Liver (tissue), 9 donors: ENCODE results near the gene SEMA3B. TPM values are rescaled to one million over a fixed set of nuclear protein-coding genes. Genes with fewer than 3 reads are reported as not detected.
"Not testable (repeated sequence)": the region's sequence is repeated elsewhere in the genome, so short reads cannot be mapped to it uniquely, and the experiment has no call there.

Source experiments
- DNase-seq: peaks from one replicate; pipeline ENCODE4 v3.0.0-alpha.2; 2017; ENCODE audit warnings: low spot score
- H3K27ac ChIP-seq, 2 donors: one replicate each; pipeline ENCODE4 v1.7.0; 2013; ENCODE audit warnings: inconsistent platforms in 2 of 2, low read length in 2 of 2, control low read depth in 1 of 2, low read depth in 1 of 2, mild to moderate bottlenecking in 1 of 2
- H3K27me3 ChIP-seq, 4 donors: one replicate each; pipeline versions ENCODE4 v1.6.1 to v1.7.0; 2013; ENCODE audit warnings: low read length in 3 of 4, inconsistent platforms in 1 of 4, mild to moderate bottlenecking in 1 of 4, moderate library complexity in 1 of 4; ENCODE audit not compliant: control insufficient read depth in 4 of 4, insufficient read depth in 4 of 4
- H3K36me3 ChIP-seq, 4 donors: one replicate each; pipeline versions ENCODE4 v1.6.1 to v1.7.0; 2013; ENCODE audit warnings: low read length in 3 of 4, mild to moderate bottlenecking in 3 of 4, low read depth in 1 of 4, moderate library complexity in 1 of 4; ENCODE audit not compliant: control insufficient read depth in 4 of 4, insufficient read depth in 3 of 4
- H3K4me1 ChIP-seq, 4 donors: one replicate each; pipeline versions ENCODE4 v1.6.1 to v1.7.0; 2013; ENCODE audit warnings: low read length in 3 of 4, mild to moderate bottlenecking in 3 of 4, moderate library complexity in 1 of 4; ENCODE audit not compliant: control insufficient read depth in 4 of 4, insufficient read depth in 4 of 4
- H3K4me3 ChIP-seq, 3 donors: one replicate each; pipeline versions ENCODE4 v1.6.1 to v1.7.0; 2013; ENCODE audit warnings: low read length in 3 of 3, control low read depth in 1 of 3, low read depth in 1 of 3, mild to moderate bottlenecking in 1 of 3
- H3K9ac ChIP-seq, 2 donors: one replicate each; pipeline ENCODE4 v1.7.0; 2013; ENCODE audit warnings: low read length in 2 of 2, mild to moderate bottlenecking in 2 of 2, moderate library complexity in 2 of 2, control low read depth in 1 of 2, low read depth in 1 of 2
- H3K9me3 ChIP-seq, 4 donors: one replicate each; pipeline versions ENCODE4 v1.6.1 to v1.7.0; 2013; ENCODE audit warnings: low read length in 3 of 4; ENCODE audit not compliant: control insufficient read depth in 4 of 4
- CTCF ChIP-seq: fragments of 150-350 bp; IDR thresholded peaks from 2 replicates; pipeline ENCODE4 v1.5.1; 2017; ENCODE audit warnings: improper control_type of control experiment, low read depth, low read length; ENCODE audit not compliant: missing input control
- EGR1 ChIP-seq, 2 donors: IDR thresholded peaks; 2 replicates each; pipeline ENCODE4 v1.6.1; 2016 to 2018; ENCODE audit warnings: antibody characterized with exemption in 2 of 2, low read depth in 2 of 2
- FOXA1 ChIP-seq: IDR thresholded peaks from 2 replicates; pipeline ENCODE4 v1.6.1; 2016; ENCODE audit warnings: antibody characterized with exemption
- FOXA2 ChIP-seq: IDR thresholded peaks from 2 replicates; pipeline ENCODE4 v1.6.1; 2016; ENCODE audit warnings: antibody characterized with exemption
- GABPA ChIP-seq, 2 donors: IDR thresholded peaks in 1 of 2; conservative IDR thresholded peaks in 1 of 2; 2 replicates each; pipeline ENCODE4 v1.6.1; 2016; ENCODE audit warnings: antibody characterized with exemption in 2 of 2, mild to moderate bottlenecking in 1 of 2, moderate library complexity in 1 of 2
- HNF4A ChIP-seq, 2 donors: conservative IDR thresholded peaks; 2 replicates each; pipeline ENCODE4 v1.6.1; 2016; ENCODE audit warnings: antibody characterized with exemption in 2 of 2, mild to moderate bottlenecking in 2 of 2
- HNF4G ChIP-seq: IDR thresholded peaks from 2 replicates; pipeline ENCODE4 v1.6.1; 2016; ENCODE audit warnings: antibody characterized with exemption
- MAX ChIP-seq: IDR thresholded peaks from 2 replicates; pipeline ENCODE4 v1.6.1; 2016; ENCODE audit warnings: antibody characterized with exemption
- NR2F2 ChIP-seq: IDR thresholded peaks from 2 replicates; pipeline ENCODE4 v1.6.1; 2016; ENCODE audit warnings: antibody characterized with exemption
- RAD21 ChIP-seq, 2 donors: IDR thresholded peaks; 2 replicates each; pipeline ENCODE4 v1.6.1; 2016; ENCODE audit warnings: antibody characterized with exemption in 2 of 2, mild to moderate bottlenecking in 2 of 2
- RXRA ChIP-seq, 2 donors: IDR thresholded peaks; 2 replicates each; pipeline ENCODE4 v1.6.1; 2017 to 2018; ENCODE audit warnings: antibody characterized with exemption in 2 of 2, mild to moderate bottlenecking in 1 of 2
- SP1 ChIP-seq: IDR thresholded peaks from 2 replicates; pipeline ENCODE4 v1.6.1; 2018; ENCODE audit warnings: antibody characterized with exemption, mild to moderate bottlenecking
- YY1 ChIP-seq: IDR thresholded peaks from 2 replicates; pipeline ENCODE4 v1.6.1; 2016; ENCODE audit warnings: antibody characterized with exemption, mild to moderate bottlenecking
- ZBTB33 ChIP-seq: IDR thresholded peaks from 2 replicates; pipeline ENCODE4 v1.6.1; 2016; ENCODE audit warnings: antibody characterized with exemption
- WGBS: extraction: QIAGEN DNeasy Blood & Tissue Kit; methylation state at CpG from one replicate; pipeline ENCODE4 v1.1.7; 2013; 5-methylcytosine and 5-hydroxymethylcytosine counted together
- polyA plus RNA-seq, 2 donors: library from polyadenylated mRNA; stranded (reverse) in 1 of 2; unstranded in 1 of 2; fragments of 200-250 nt in 1 of 2; fragments of >200 nt in 1 of 2; fragmentation: Nextera tagmentation in 1 of 2; extraction: Ambion mirVana in 1 of 2; gene quantifications; one replicate each; pipeline versions ENCODE4 v1.2.1 to v1.2.3, GENCODE V29; 2013 to 2015
- total RNA-seq, 2 donors: library from RNA; depleted of rRNA; stranded (reverse); fragments of >200 nt; gene quantifications; one replicate each; pipeline ENCODE4 v1.2.3, GENCODE V29; 2014
- TF ChIP-seq, protein P1 (sequence below): IDR thresholded peaks from 2 replicates; pipeline ENCODE4 v1.6.1; 2016; ENCODE audit warnings: antibody characterized with exemption, mild to moderate bottlenecking
- donor health status: healthy.
- donor health status: healthy.
- donor health status: healthy.
- donor health status: healthy.
- donor health status: healthy.

Gene SEMA3B
- total and polyA plus RNA-seq, 4 donors: 0.40 to 1.5 (median 0.93) TPM

DNA sequence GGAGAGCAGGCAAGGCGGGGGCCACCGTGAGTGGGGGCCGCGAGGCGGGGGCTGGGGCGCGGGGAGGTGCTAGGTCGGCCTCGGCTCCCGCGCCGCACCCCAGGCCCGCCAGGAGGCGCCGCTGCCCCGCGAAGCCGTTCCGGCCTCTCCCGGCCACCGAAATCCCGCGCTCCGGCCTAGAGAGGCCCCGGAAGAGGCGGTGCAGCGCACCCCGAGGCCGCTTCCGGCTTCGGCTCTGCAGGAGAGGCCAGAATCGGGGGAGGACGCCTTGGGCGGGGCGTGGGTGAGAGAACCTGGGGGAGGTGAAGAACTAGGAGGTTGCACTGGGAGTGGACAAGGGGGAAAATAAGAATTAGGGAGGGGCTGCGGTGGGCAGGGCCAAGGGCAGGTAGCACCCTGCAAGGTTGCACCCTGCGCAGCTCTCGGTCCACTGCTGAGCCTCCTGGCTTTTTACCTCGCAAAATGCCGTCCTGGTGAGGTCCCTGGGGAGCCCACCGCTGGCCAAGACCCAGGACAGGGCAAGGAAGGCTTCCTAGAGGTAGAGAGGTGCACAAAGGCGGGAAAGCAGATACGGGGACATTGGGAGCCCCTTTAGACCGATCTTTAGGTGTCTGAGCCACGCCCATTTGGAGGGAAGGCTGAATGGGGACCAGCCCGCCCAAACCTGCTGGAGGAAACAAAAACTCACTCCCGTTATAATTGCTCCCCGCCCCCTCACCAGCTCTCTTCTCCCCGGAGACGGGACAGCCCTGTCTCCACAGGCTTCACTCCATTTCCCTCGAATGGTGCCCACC is 41.4 kb upstream of the SEMA3B start:
- peak overlapping the region; percentile 70 to 88 (median 77) for H3K4me3 ChIP-seq
- H3K27me3 ChIP-seq: no peaks in the 10 kb centered on the region
- TF ChIP-seq ZBTB33 (no peak), NR2F2 (no peak), EGR1 (IDR thresholded peaks at IDR 0.05; ENCODE audit: low read depth in 2 of 2) (peak; percentile 23 to 56), SP1 (peak; percentile 53), YY1 (peak; percentile 38), HNF4A (conservative IDR thresholded peaks at IDR 0.05) (peak in 1 of 2 donors; percentile 27), HNF4G (no peak), GABPA (IDR thresholded peaks at IDR 0.05 in 1 of 2, conservative IDR thresholded peaks at IDR 0.05 in 1 of 2) (peak; percentile 81 to 93), FOXA1 (no peak), RXRA (IDR thresholded peaks at IDR 0.05) (peak in 1 of 2 donors; percentile 8), RAD21 (IDR thresholded peaks at IDR 0.05) (peak; percentile 80 to 84), FOXA2 (no peak), CTCF (peak; percentile 89)
- under 1% methylated on average over 51 of the region's 51 CpGs for WGBS
- no peaks in the 10 kb centered on the region for H3K9me3 ChIP-seq
- H3K9ac ChIP-seq: peak overlapping the region in 1 of 2 donors; percentile 43
- DNase-seq: peak; percentile 88
- H3K27ac ChIP-seq: peak overlapping the region; percentile 48 to 69
- H3K4me1 ChIP-seq: peaks cover 4 to 18% (median 11%) of the 10 kb centered on the region in 4 donors
- no peaks in the 10 kb centered on the region for H3K36me3 ChIP-seq

- DNase-seq, H3K36me3 ChIP-seq, H3K9ac ChIP-seq, H3K27me3 ChIP-seq, H3K9me3 ChIP-seq: not testable (repeated sequence)
- 56% methylated on average over 15 of the region's 15 CpGs for WGBS
- H3K4me1 ChIP-seq: peaks cover 4 to 18% (median 11%) of the 10 kb centered on the region in 4 donors
- peak overlapping the region; percentile 70 to 88 (median 77) for H3K4me3 ChIP-seq
- H3K27ac ChIP-seq: peak overlapping the region in 1 of 2 donors; percentile 69
Observed at GRCh38 chr3:50228184-50228763, 40.7 kb upstream of the SEMA3B start.

DNA sequence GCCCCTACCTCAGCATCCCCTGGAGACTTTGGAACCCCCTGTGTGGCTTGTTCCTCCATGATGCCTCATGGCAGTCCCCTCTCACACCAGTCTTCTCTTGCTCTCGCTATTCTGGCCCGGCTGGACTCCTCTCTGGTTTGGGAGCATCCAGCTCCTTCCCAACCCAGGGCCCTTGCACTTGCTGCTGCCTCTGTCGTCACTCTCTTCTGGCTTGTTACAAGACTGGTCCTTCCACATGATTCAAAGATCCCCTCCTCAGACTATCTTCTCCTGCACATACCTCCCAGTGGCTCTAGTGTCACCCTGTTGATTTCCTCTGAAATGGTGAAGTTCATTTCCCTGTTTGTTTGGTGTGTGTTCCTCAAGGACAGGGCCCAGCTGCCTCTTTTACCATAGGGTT is 39.5 kb upstream of the SEMA3B start:
- H3K36me3 ChIP-seq: no peaks in the 10 kb centered on the region
- no peaks in the 10 kb centered on the region for H3K27me3 ChIP-seq
- peaks cover 4 to 18% (median 11%) of the 10 kb centered on the region in 4 donors for H3K4me1 ChIP-seq
- no peaks in the 10 kb centered on the region for H3K9me3 ChIP-seq
- no peak overlapping the region for H3K27ac ChIP-seq
- no peak overlapping the region for H3K9ac ChIP-seq
- 94% methylated on average over 3 of the region's 3 CpGs for WGBS
- DNase-seq: no peak
- no peak overlapping the region for H3K4me3 ChIP-seq
- TF ChIP-seq FOXA2 (no peak), ZBTB33 (no peak), HNF4A (conservative IDR thresholded peaks at IDR 0.05) (no peak), GABPA (IDR thresholded peaks at IDR 0.05 in 1 of 2, conservative IDR thresholded peaks at IDR 0.05 in 1 of 2) (no peak), NR2F2 (no peak), MAX (no peak), SP1 (no peak), YY1 (no peak), RAD21 (IDR thresholded peaks at IDR 0.05) (no peak)
- TF ChIP-seq, protein P1, sequence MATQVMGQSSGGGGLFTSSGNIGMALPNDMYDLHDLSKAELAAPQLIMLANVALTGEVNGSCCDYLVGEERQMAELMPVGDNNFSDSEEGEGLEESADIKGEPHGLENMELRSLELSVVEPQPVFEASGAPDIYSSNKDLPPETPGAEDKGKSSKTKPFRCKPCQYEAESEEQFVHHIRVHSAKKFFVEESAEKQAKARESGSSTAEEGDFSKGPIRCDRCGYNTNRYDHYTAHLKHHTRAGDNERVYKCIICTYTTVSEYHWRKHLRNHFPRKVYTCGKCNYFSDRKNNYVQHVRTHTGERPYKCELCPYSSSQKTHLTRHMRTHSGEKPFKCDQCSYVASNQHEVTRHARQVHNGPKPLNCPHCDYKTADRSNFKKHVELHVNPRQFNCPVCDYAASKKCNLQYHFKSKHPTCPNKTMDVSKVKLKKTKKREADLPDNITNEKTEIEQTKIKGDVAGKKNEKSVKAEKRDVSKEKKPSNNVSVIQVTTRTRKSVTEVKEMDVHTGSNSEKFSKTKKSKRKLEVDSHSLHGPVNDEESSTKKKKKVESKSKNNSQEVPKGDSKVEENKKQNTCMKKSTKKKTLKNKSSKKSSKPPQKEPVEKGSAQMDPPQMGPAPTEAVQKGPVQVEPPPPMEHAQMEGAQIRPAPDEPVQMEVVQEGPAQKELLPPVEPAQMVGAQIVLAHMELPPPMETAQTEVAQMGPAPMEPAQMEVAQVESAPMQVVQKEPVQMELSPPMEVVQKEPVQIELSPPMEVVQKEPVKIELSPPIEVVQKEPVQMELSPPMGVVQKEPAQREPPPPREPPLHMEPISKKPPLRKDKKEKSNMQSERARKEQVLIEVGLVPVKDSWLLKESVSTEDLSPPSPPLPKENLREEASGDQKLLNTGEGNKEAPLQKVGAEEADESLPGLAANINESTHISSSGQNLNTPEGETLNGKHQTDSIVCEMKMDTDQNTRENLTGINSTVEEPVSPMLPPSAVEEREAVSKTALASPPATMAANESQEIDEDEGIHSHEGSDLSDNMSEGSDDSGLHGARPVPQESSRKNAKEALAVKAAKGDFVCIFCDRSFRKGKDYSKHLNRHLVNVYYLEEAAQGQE: no peak
